HepG2 (cell line): ENCODE results near the gene OR6P1. TPM values are rescaled to one million over a fixed set of nuclear protein-coding genes. Genes with fewer than 3 reads are reported as not detected.

Experiments used
- ATAC-seq: fragments of 200-7000 bp; cut with Tn5 transposase; 3 replicates; pipeline ENCODE4 v1.9.1; 2020; ENCODE audit warnings: mild to moderate bottlenecking, moderate library complexity
- BruUV-seq: library from RNA; stranded (reverse); fragments of 400-500 nt; replicated peaks from 2 replicates; lab custom pipeline; 2021; lab: Mats Ljungman, UMichigan
- CTCF ChIA-PET: fragments of 300-600 bp; formaldehyde crosslinking; extraction: SDS; loops from one replicate; lab custom pipeline; 2021; ENCODE audit warnings: low total read pairs, inconsistent platforms, low intra/inter-chr PET ratio; lab: Yijun Ruan, JAX
- POLR2A ChIA-PET: fragments of 350-600 bp; sonication (Branson Sonifier 250); formaldehyde crosslinking; loops from one replicate; lab custom pipeline; 2020; ENCODE audit warnings: antibody characterized with exemption, inconsistent platforms; lab: Yijun Ruan, JAX
- DNase-seq: peaks from one replicate; pipeline ENCODE4 v3.0.0-alpha.2; 2015; ENCODE audit warnings: low spot score
- FAIRE-seq: peaks from 3 replicates; lab custom pipeline; 2011; peaks lifted over from hg19 to GRCh38; lab: Jason Lieb, UNC
- H2AFZ ChIP-seq: one replicate; pipeline ENCODE4 v1.6.1; 2011; ENCODE audit warnings: low read length, inconsistent platforms
- H3K27ac ChIP-seq: fragments of 300-600 bp; 3 replicates; pipeline ENCODE4 v1.8.0; 2011; ENCODE audit warnings: mixed run types, mild to moderate bottlenecking, mixed read lengths, low read length, inconsistent platforms; ENCODE audit not compliant: insufficient read depth; ENCODE audit errors: extremely low read length
- H3K27me3 ChIP-seq, 2 experiments: fragments of 200-600 bp in 1 of 2; 2 replicates in 1 of 2; 3 replicates in 1 of 2; pipeline versions ENCODE4 v1.6.0 to v1.8.0; 2011; ENCODE audit warnings: low read length in 2 of 2, mild to moderate bottlenecking in 2 of 2, moderate library complexity in 2 of 2, inconsistent platforms in 1 of 2; ENCODE audit not compliant: insufficient read depth in 2 of 2, control insufficient read depth in 1 of 2
- H3K36me3 ChIP-seq, 2 experiments: fragments of 200-600 bp in 1 of 2; replicated peaks in 1 of 2; 2 replicates in 1 of 2; 3 replicates in 1 of 2; pipeline versions ENCODE4 v1.5.1 to v1.8.0; 2011; ENCODE audit warnings: low read length in 2 of 2, inconsistent platforms in 1 of 2; ENCODE audit not compliant: insufficient read depth in 2 of 2, control insufficient read depth in 1 of 2
- H3K4me1 ChIP-seq: 2 replicates; pipeline ENCODE4 v1.5.1; 2012; ENCODE audit warnings: low read length, inconsistent platforms; ENCODE audit not compliant: insufficient read depth
- H3K4me2 ChIP-seq: 2 replicates; pipeline ENCODE4 v1.6.0; 2011; ENCODE audit warnings: low read depth, low read length, inconsistent platforms
- H3K4me3 ChIP-seq, 3 experiments: fragments of 200-600 bp in 1 of 3; sonication (generic), shearing (Covaris generic) in 1 of 3; replicated peaks in 1 of 3; 2 replicates each; pipeline ENCODE4 v1.5.1; 2011 to 2016; ENCODE audit warnings: low read length in 3 of 3, inconsistent platforms in 2 of 3, low read depth in 2 of 3, mild to moderate bottlenecking in 2 of 3, control low read depth in 1 of 3, mixed read lengths in 1 of 3; ENCODE audit not compliant: insufficient read depth in 1 of 3
- H3K79me2 ChIP-seq: one replicate; pipeline ENCODE4 v1.6.1; 2011; ENCODE audit warnings: low read length, inconsistent platforms; ENCODE audit not compliant: insufficient read depth
- H3K9ac ChIP-seq: 2 replicates; pipeline ENCODE4 v1.6.0; 2011; ENCODE audit warnings: mild to moderate bottlenecking, low read depth, low read length, inconsistent platforms; ENCODE audit not compliant: insufficient read depth
- H3K9me3 ChIP-seq: 2 replicates; pipeline ENCODE4 v1.5.1; 2012; ENCODE audit warnings: mild to moderate bottlenecking, low read length
- H4K20me1 ChIP-seq: 2 replicates; pipeline ENCODE4 v1.6.0; 2011; ENCODE audit warnings: inconsistent platforms, mild to moderate bottlenecking, low read length, moderate library complexity; ENCODE audit not compliant: insufficient read depth
- FOXA1 ChIP-seq, 2 experiments: fragments of 450-650 bp in 1 of 2; sonication (generic) in 1 of 2; formaldehyde crosslinking in 1 of 2; IDR thresholded peaks; 2 replicates each; pipeline versions ENCODE4 v1.4.0 to v1.6.1; 2016 to 2020; ENCODE audit warnings: missing genetic modification reagents in 1 of 2
- GPN1 ChIP-seq: sonication (generic); formaldehyde crosslinking; IDR thresholded peaks from 2 replicates; pipeline ENCODE4 v1.5.1; 2020; ENCODE audit warnings: missing genetic modification reagents, borderline replicate concordance
- NFE2L1 ChIP-seq: sonication (generic); formaldehyde crosslinking; IDR thresholded peaks from 2 replicates; pipeline ENCODE4 v1.4.0; 2020; ENCODE audit warnings: missing genetic modification reagents, mild to moderate bottlenecking, borderline replicate concordance
- NFKBIZ ChIP-seq: IDR thresholded peaks from 2 replicates; pipeline ENCODE4 v1.6.1; 2018; ENCODE audit warnings: missing genetic modification reagents, missing compliant biosample characterization
- RFXAP ChIP-seq: sonication (generic); formaldehyde crosslinking; IDR thresholded peaks from 2 replicates; pipeline ENCODE4 v1.4.0; 2020; ENCODE audit warnings: missing genetic modification reagents, borderline replicate concordance
- SP2 ChIP-seq: sonication (generic); formaldehyde crosslinking; IDR thresholded peaks from 2 replicates; pipeline ENCODE4 v1.5.1; 2020; ENCODE audit warnings: mild to moderate bottlenecking, missing genetic modification reagents
- ZMYM4 ChIP-seq: sonication (generic); formaldehyde crosslinking; IDR thresholded peaks from 2 replicates; pipeline ENCODE4 v1.8.1; 2023; ENCODE audit warnings: mild to moderate bottlenecking, missing genetic modification reagents
- ZNF205 ChIP-seq: IDR thresholded peaks from 2 replicates; pipeline ENCODE4 v1.6.1; 2018; ENCODE audit warnings: missing biosample characterization, missing genetic modification reagents
- ZNF607 ChIP-seq: sonication (generic); formaldehyde crosslinking; IDR thresholded peaks from 2 replicates; pipeline ENCODE4 v1.5.1; 2020; ENCODE audit warnings: missing genetic modification reagents, mild to moderate bottlenecking, borderline replicate concordance
- WGBS: methylation state at CpG from one replicate; pipeline ENCODE4 v1.1.6; 2017; ENCODE audit warnings: low lambda C conversion rate; 5-methylcytosine and 5-hydroxymethylcytosine counted together
- in situ Hi-C: cut with HindIII; loops from 2 replicates; pipeline ENCODE4 v1.10.0; 2017; ENCODE audit warnings: low pct_unique_long_range_greater_than_20kb; ENCODE audit not compliant: extremely low pct_ligation_motif_present
- intact Hi-C: fragments of 100-400 bp; cut with micrococcal nuclease; formaldehyde crosslinking; loops from one replicate; pipeline ENCODE4 v1.10.0; 2022; ENCODE audit not compliant: unreplicated experiment
- polyA plus RNA-seq, 8 experiments: library from polyadenylated mRNA; depleted of rRNA in 3 of 8; stranded (reverse) in 7 of 8; unstranded in 1 of 8; fragments of >200 nt; fragmentation: Illumina TruSeq in 4 of 8; extraction: Trizol in 4 of 8; gene quantifications; 2 replicates each; pipeline versions ENCODE4 v1.2.1 to v1.2.3, GENCODE V29; 2011 to 2016; ENCODE audit warnings: low read depth in 4 of 8, missing spikeins in 1 of 8, mixed read lengths in 1 of 8; ENCODE audit not compliant: insufficient read depth in 1 of 8
- total RNA-seq, 5 experiments: library from RNA; depleted of rRNA; stranded (reverse); fragments of >200 nt; fragmentation: Illumina TruSeq; extraction: Trizol; gene quantifications; 2 replicates each; pipeline ENCODE4 v1.2.3, GENCODE V29; 2016; ENCODE audit warnings: low read depth in 1 of 5
- TF ChIP-seq, protein P1 (sequence below): IDR thresholded peaks from 2 replicates; pipeline ENCODE4 v1.6.1; 2018; ENCODE audit warnings: missing genetic modification reagents, mild to moderate bottlenecking, missing compliant biosample characterization
- TF ChIP-seq, protein P2 (sequence below): sonication (generic); formaldehyde crosslinking; IDR thresholded peaks from 2 replicates; pipeline ENCODE4 v1.4.0; 2020; ENCODE audit warnings: missing genetic modification reagents, borderline replicate concordance
- TF ChIP-seq, protein P3 (sequence below): sonication (generic); formaldehyde crosslinking; IDR thresholded peaks from 2 replicates; pipeline ENCODE4 v1.4.0; 2020; ENCODE audit warnings: missing genetic modification reagents, low read depth, mild to moderate bottlenecking, borderline replicate concordance

The OR6P1 gene
- total and polyA plus RNA-seq, 2 of the 13 experiments (the other 11 are each of a cell fraction or from before 2014, with no cell fraction given), result not detected

DNA sequence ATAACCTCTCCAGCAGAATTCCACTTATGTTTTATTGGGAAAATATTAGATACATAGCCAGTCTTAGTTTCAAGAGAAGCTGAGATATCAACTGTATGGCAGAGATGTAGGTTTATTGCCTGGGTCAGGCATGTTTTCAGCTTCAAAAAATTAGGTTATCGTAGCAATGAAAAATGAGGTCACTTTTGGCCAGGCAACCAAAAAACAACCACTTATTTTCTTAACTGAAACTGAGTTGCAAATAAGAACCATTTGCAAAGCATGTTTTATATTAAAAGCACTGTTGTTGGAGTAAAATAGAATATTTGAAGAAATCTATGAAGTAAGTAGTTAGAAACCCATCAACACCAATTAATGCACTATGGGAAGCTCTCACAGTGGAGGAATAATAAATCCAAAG lies 10.7 kb downstream of the OR6P1 start:
- no TSS peak for BruUV-seq
- FAIRE-seq, result no peak
- H3K79me2 ChIP-seq, result no peaks in the 10 kb centered on the region

More for the DNA sequence above, 10.7 kb downstream of the OR6P1 start:
- Histone ChIP-seq H3K4me1 (no peaks in the 10 kb centered on the region), H4K20me1 (no peaks in the 10 kb centered on the region), H3K36me3 (no peaks in the 10 kb centered on the region), H3K27me3 (no peaks in the 10 kb centered on the region), H2AFZ (no peak overlapping the region), H3K4me2 (no peak overlapping the region), H3K9ac (no peak overlapping the region), H3K9me3 (peaks cover 46% of the 10 kb centered on the region), H3K4me3 (no peak overlapping the region), H3K27ac (no peak overlapping the region)
- TF ChIP-seq NFKBIZ (CRISPR knock-in tag) (no peak), RFXAP (CRISPR knock-in tag) (no peak), GPN1 (CRISPR knock-in tag) (no peak), ZNF607 (no peak), FOXA1 (IDR thresholded peaks at IDR 0.05) (no peak), FOXA1 (CRISPR knock-in tag; IDR thresholded peaks at IDR 0.05) (no peak), ZMYM4 (CRISPR knock-in tag) (no peak), NFE2L1 (CRISPR knock-in tag) (no peak), SP2 (CRISPR knock-in tag) (no peak), ZNF205 (CRISPR knock-in tag) (no peak)
- TF ChIP-seq, protein P1, sequence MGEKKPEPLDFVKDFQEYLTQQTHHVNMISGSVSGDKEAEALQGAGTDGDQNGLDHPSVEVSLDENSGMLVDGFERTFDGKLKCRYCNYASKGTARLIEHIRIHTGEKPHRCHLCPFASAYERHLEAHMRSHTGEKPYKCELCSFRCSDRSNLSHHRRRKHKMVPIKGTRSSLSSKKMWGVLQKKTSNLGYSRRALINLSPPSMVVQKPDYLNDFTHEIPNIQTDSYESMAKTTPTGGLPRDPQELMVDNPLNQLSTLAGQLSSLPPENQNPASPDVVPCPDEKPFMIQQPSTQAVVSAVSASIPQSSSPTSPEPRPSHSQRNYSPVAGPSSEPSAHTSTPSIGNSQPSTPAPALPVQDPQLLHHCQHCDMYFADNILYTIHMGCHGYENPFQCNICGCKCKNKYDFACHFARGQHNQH (CRISPR knock-in tag), result no peak
- TF ChIP-seq, protein P2, sequence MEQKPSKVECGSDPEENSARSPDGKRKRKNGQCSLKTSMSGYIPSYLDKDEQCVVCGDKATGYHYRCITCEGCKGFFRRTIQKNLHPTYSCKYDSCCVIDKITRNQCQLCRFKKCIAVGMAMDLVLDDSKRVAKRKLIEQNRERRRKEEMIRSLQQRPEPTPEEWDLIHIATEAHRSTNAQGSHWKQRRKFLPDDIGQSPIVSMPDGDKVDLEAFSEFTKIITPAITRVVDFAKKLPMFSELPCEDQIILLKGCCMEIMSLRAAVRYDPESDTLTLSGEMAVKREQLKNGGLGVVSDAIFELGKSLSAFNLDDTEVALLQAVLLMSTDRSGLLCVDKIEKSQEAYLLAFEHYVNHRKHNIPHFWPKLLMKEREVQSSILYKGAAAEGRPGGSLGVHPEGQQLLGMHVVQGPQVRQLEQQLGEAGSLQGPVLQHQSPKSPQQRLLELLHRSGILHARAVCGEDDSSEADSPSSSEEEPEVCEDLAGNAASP (CRISPR knock-in tag), result no peak
- TF ChIP-seq, protein P3, sequence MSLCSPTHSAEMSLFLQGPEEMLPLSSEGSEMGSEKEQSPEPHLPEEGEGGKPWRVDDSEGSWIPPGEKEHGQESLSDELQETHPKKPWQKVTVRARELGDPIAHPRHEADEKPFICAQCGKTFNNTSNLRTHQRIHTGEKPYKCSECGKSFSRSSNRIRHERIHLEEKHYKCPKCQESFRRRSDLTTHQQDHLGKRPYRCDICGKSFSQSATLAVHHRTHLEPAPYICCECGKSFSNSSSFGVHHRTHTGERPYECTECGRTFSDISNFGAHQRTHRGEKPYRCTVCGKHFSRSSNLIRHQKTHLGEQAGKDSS, result no peak
- WGBS, result 3% methylated on average over 1 of the region's 1 CpG
- intact Hi-C loops, result no loop called here
- in situ Hi-C loops, result no loop called here
- CTCF ChIA-PET, result no interaction called here
- POLR2A ChIA-PET, result no interaction called here
- ATAC-seq (no peak), DNase-seq (no peak)
